Mesodermal cell (in vitro differentiated cells): ENCODE data around the gene MARVELD3.
"Not testable (repeated sequence)": the region's sequence is repeated elsewhere in the genome, so short reads cannot be mapped to it uniquely, and the experiment has no call there.

Experiments
- H3K27ac ChIP-seq: 2 replicates; pipeline ENCODE4 v1.7.0; 2013; ENCODE audit warnings: mild to moderate bottlenecking, low read depth, low read length, moderate library complexity; ENCODE audit not compliant: severe bottlenecking
- H3K36me3 ChIP-seq: 2 replicates; pipeline ENCODE4 v1.7.1; 2013; ENCODE audit warnings: mild to moderate bottlenecking, low read length, moderate library complexity; ENCODE audit not compliant: control insufficient read depth, insufficient read depth
- H3K4me1 ChIP-seq: one replicate; pipeline ENCODE4 v1.7.1; 2013; ENCODE audit warnings: mild to moderate bottlenecking, low read length; ENCODE audit not compliant: insufficient read depth, control insufficient read depth, poor library complexity, severe bottlenecking
- H3K4me3 ChIP-seq: 2 replicates; pipeline ENCODE4 v1.7.0; 2013; ENCODE audit warnings: low read length, control low read depth, mild to moderate bottlenecking; ENCODE audit not compliant: insufficient read depth, poor library complexity, severe bottlenecking; ENCODE audit errors: extremely low read depth
- H3K9me3 ChIP-seq: 2 replicates; pipeline ENCODE4 v1.7.1; 2013; ENCODE audit warnings: mild to moderate bottlenecking, low read length, moderate library complexity; ENCODE audit not compliant: control insufficient read depth
- WGBS, 2 experiments: methylation state at CpG; one replicate each; pipeline ENCODE4 v1.1.5; 2013; ENCODE audit warnings: missing lambda C conversion rate in 2 of 2; ENCODE audit not compliant: insufficient coverage in 2 of 2; 5-methylcytosine and 5-hydroxymethylcytosine counted together

The MARVELD3 gene

DNA sequence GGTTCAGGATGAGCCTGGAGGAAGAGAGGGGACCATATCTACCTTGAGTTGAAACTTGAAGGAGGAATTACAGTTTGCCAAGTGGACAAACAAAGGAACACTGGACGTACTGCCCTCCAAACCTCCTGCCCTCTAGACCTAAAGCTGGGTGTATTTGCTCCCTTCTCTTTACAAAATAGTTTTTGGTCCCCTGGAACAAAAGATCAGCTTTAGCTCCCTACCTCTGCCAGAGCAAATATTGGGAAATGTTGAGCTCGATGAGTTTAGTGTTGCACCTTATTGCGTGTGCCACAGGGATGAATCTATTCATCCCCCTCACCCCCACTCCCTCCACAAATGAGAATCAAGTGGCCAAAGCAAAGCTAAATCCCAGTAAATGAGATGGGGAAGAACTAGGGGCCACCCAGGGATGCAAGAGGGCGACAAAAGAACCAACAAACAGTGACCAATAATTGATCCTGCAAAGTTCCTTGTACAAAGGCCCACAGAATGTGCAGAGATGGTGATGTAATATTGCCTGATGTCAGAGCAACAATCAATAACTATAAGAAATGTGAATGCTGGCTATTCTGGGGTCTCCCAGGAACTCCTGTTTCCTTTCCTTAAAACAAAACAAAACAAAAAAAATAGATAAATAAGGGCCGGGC lies 31.9 kb upstream of the MARVELD3 start:
- H3K4me1 ChIP-seq, result no peaks in the 10 kb centered on the region
- H3K27ac ChIP-seq, result no peak overlapping the region
- H3K36me3 ChIP-seq, result no peaks in the 10 kb centered on the region
- 83 to 94% methylated on average over 1 to 2 of the region's 5 CpGs for WGBS, 2 experiments
- no peaks in the 10 kb centered on the region for H3K9me3 ChIP-seq
- H3K4me3 ChIP-seq, result no peak overlapping the region

DNA sequence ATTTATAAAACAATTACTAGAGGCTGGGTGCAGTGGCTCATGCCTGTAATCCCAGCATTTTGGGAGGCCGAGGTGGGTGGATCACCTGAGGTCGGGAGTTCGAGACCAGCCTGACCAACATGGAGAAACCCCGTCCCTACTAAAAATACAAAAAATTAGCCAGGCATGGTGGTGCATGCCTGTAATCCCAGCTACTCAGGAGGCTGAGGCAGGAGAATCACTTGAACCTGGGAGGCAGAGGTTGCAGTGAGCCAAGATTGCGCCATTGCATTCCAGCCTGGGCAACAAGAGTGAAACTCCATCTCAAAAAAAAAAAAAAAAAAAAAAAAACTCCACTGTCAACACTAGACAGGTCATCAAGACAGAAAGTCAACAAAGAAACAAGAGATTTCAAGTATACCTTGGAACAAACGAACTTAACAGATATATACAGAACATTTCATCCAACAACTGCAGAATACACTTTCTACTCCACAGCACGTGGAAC lies 30.6 kb upstream of the MARVELD3 start:
- not testable (repeated sequence) for H3K27ac ChIP-seq, H3K4me3 ChIP-seq, H3K9me3 ChIP-seq, H3K4me1 ChIP-seq, H3K36me3 ChIP-seq
- 75 to 93% methylated on average over 2 to 4 of the region's 7 CpGs for WGBS, 2 experiments

DNA sequence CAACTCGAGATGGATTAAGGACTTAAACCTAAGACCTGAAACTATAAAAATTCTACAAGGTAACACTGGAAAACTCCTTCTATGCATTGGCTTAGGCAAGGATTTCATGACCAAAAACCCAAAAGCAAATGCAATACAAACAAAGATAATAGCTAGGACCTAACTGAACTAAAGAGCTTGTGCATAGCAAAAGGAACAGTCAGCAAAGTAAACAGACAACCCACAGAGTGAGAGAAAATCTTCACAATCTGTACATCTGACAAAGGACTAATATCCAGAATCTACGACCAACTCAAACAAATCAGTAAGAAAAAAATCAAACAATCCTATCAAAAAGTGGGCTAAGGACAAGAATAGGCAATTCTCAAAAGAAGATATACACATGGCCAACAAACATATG lies 27.6 kb upstream of the MARVELD3 start:
- not testable (repeated sequence) for H3K9me3 ChIP-seq, H3K27ac ChIP-seq, H3K36me3 ChIP-seq, H3K4me3 ChIP-seq, H3K4me1 ChIP-seq
- 100% methylated on average over 1 of the region's 2 CpGs for WGBS, 2 experiments

DNA sequence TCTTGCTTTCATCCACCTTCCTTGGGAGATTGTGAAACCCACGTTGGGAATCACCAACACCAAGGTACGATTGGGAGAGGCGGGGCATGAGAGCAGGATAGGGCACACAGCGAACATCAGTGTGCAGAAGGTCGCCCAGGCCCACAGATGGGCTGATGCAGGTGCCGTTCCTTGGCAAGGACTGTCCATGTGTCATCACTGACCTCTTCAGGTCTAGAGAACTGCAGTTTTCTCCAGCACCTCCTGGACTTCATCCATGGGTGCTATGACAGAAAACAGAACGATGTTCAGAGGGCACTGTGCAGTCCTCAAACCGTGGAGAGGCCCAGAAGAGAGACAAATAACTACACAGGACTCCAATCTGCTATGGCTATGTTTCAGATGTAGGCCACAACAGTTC lies 25.2 kb upstream of the MARVELD3 start:
- WGBS, 2 experiments, result 81 to 88% methylated on average over 5 to 8 of the region's 8 CpGs
- no peaks in the 10 kb centered on the region for H3K9me3 ChIP-seq
- H3K4me1 ChIP-seq, result no peaks in the 10 kb centered on the region
- H3K4me3 ChIP-seq, result no peak overlapping the region
- H3K27ac ChIP-seq, result no peak overlapping the region
- H3K36me3 ChIP-seq, result no peaks in the 10 kb centered on the region

DNA sequence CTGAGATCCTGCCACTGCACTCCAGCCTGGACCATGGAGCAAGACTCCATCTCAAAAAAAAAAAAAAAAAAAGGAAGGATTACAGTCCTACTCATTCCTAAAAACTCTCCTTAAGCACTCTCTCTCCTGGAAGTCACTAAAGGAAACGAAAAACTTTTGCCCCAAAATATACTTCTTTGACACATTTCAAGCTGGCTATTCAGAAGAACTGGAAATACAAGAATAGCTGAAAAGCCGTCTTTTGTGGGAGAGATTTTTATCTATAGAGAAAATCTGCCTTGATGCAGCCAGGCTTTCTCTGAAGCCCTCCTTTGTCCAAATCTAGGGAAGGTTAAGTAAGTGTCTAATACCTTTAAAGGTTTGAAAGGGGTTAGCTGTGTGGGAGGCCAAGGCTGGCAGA lies 16.9 kb upstream of the MARVELD3 start:
- no peak overlapping the region for H3K27ac ChIP-seq
- 33% methylated on average over 1 of the region's 2 CpGs; no CpG with 5 or more reads in 1 of the 2 experiments for WGBS, 2 experiments
- no peaks in the 10 kb centered on the region for H3K36me3 ChIP-seq
- no peaks in the 10 kb centered on the region for H3K4me1 ChIP-seq
- H3K9me3 ChIP-seq, result no peaks in the 10 kb centered on the region
- H3K4me3 ChIP-seq, result no peak overlapping the region

DNA sequence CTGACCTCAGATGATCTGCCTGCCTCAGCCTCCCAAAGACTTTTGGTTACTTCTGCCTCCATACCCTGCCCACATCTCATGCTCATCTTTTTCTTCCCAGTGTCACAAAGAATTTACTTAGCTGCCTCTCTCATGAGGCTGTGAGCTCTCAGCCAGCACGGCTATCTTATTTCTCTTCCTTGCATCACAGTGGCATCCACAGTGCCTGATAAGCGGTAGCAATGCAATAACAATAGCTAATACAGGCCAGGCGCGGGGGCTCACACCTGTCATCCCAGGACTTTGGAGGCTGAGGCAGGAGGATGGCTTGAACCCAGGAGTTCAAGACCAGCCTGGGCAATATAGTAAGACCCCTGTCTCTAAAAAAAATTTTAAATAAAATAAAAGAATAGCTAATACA lies 15.5 kb upstream of the MARVELD3 start:
- Histone ChIP-seq H3K4me1 (no peaks in the 10 kb centered on the region), H3K4me3 (no peak overlapping the region), H3K36me3 (no peaks in the 10 kb centered on the region), H3K27ac (no peak overlapping the region), H3K9me3 (no peaks in the 10 kb centered on the region)
- 85 to 92% methylated on average over 2 of the region's 4 CpGs for WGBS, 2 experiments

DNA sequence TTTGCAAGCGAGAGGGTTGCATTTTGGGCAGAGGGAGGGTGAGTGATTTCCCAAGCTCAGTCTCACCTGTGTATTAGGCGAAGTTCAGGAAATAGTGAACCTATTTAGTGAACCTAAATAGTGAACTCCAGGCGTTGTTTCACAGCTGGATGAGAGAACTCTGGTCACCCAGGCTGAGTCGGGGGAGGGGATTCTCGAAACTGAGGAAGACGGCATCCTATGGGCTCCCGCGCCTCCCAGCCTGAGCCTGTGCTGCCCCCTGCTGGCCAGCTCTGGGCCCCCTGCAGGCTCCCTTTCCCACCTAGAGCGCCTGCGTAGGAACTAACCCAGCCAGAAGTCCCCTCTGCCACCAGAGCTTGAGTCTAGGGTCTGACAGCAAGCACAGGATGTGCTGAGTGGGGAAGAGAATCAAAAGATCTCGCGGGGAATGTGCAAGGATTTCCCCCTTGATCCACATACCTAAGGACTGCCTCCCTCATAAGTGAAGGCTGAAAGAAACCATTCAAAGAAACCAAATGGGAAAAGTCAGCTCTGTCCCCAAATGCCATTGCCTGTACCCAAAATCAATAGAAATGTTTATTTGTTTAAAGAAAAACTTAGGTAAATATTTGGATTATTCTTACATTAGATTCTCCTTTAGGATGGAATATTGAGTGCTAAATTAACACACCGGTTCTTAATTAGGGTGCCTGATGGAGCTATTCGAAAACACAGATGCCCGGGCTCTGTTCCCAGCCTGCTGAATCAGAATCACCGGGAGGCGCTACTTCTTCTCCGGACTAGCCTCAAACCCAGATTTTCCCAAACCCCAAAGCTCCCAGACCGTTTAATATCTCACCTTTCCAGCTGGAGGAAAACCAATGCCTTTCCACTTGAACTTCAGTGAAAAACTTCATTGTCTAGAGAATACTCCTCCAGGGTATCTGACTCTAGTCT lies 14.8 kb upstream of the MARVELD3 start:
- 13 to 19% methylated on average over 11 to 12 of the region's 19 CpGs for WGBS, 2 experiments
- no peaks in the 10 kb centered on the region for H3K4me1 ChIP-seq
- no peak overlapping the region for H3K27ac ChIP-seq
- H3K4me3 ChIP-seq, result no peak overlapping the region
- no peaks in the 10 kb centered on the region for H3K36me3 ChIP-seq
- no peaks in the 10 kb centered on the region for H3K9me3 ChIP-seq

DNA sequence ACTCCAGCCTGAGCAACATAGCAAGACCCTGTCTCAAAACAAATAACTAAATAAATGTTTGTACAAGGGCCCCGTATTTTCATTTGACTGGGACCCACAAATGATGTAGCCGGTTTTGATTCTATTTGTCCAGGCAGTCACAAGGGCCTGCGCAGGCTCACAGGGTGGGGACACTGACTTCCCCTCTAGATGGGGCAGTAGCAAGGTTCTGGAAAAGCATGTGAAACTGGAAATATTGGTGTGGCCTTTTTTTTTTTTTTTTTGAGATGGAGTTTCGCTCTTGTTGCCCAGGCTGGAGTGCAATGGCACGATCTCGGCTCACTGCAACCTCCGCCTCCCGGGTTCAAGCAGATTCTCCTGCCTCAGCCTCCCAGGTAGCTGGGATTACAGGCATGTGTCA lies 11.0 kb upstream of the MARVELD3 start:
- H3K9me3 ChIP-seq, H3K4me3 ChIP-seq, H3K4me1 ChIP-seq, H3K36me3 ChIP-seq, H3K27ac ChIP-seq: not testable (repeated sequence)
- 88 to 90% methylated on average over 6 to 8 of the region's 8 CpGs for WGBS, 2 experiments

DNA sequence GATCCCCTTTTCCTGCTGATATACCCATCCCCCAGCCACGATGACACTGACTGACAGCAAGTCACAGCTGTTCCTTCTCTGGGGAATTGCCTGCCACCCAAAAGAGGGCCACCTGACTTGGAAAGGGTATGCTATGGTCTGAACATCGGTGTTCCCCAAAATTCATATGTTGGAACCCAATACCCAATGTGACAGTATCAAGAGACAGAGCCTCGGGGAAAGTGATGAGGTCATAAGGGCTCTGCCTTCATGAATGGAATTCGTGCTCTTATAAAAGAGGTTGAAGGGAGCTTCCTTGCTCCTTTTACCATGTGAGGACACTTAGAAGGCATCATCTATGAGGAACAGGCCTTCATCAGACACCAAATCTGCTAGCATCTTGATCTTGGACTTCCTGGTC lies 7.6 kb upstream of the MARVELD3 start:
- Histone ChIP-seq H3K36me3 (no peaks in the 10 kb centered on the region), H3K27ac (no peak overlapping the region), H3K9me3 (no peaks in the 10 kb centered on the region), H3K4me3 (no peak overlapping the region), H3K4me1 (no peaks in the 10 kb centered on the region)
- 63% methylated on average over 3 of the region's 4 CpGs; no CpG with 5 or more reads in 1 of the 2 experiments for WGBS, 2 experiments

DNA sequence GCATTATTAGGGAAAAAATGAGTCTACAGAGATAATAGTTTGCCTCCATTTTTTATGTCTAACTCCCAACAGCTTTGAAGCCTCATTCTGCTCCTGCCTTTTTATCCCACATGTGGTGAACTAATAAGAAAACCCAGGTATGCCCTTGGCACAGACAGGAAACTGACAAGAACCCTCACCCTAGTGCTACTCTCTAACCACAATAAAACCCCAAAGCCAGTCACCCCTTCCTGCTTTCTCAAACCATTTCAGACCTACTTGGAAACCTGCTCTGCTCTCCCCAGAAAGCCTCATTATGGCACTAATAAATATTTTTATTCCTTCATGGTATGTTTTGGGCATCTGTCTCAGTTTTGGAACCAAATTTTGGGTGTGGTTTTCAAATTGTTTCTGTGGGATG lies 3.9 kb upstream of the MARVELD3 start:
- Histone ChIP-seq H3K4me3 (no peak overlapping the region), H3K4me1 (peaks cover 4% of the 10 kb centered on the region), H3K9me3 (no peaks in the 10 kb centered on the region), H3K36me3 (no peaks in the 10 kb centered on the region), H3K27ac (no peak overlapping the region)

DNA sequence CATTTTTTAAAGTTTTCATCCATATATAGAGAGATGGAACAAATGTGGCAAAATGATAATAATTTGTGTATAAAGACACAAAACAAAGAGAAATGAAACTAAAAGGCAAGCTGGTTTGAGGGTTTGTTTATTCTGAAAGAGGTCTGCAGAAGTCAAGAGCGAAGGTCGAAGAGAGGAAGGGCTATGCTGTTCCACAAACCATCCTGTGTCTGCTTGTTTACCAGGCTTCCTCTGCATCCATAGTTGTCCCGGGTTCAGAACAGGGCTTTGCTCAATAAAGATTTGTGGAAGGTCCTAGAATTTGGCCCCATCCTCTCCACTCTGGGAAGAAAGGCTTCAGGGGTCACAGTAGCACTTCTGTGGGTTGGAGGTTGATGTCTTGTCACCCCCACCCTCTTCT lies 2.4 kb upstream of the MARVELD3 start:
- 73 to 93% methylated on average over 2 to 3 of the region's 3 CpGs for WGBS, 2 experiments
- Histone ChIP-seq H3K4me3 (no peak overlapping the region), H3K27ac (no peak overlapping the region), H3K9me3 (no peaks in the 10 kb centered on the region), H3K4me1 (peaks cover 4% of the 10 kb centered on the region), H3K36me3 (no peaks in the 10 kb centered on the region)
